Measurements from ENCODE around the gene TUBA3C. TPM values are rescaled to one million over a fixed set of nuclear protein-coding genes. Genes with fewer than 3 reads are reported as not detected.
"Not testable (repeated sequence)": the region's sequence is repeated elsewhere in the genome, so short reads cannot be mapped to it uniquely, and the experiment has no call there.

Gene TUBA3C
- total RNA-seq, 6 donors from 2014 or later, result not detected

- H3K4me1 ChIP-seq, result no peaks in the 10 kb centered on the region
- H3K9me3 ChIP-seq, result peaks cover 0 to 18% (median 0%) of the 10 kb centered on the region in 4 donors
- H3K27ac ChIP-seq, result no peak overlapping the region
- DNase-seq (no peak), ATAC-seq (ENCODE audit: low FRiP score in 2 of 2) (no peak)
- H3K36me3 ChIP-seq, result no peaks in the 10 kb centered on the region
- WGBS, 2 donors, result 94 to 96% methylated on average over 21 to 24 of the region's 24 CpGs
- no peaks in the 10 kb centered on the region for H3K27me3 ChIP-seq
- H3K4me3 ChIP-seq, result no peak overlapping the region
- TF ChIP-seq POLR2A (IDR thresholded peaks at IDR 0.05) (no peak), POLR2AphosphoS5 (IDR thresholded peaks at IDR 0.05) (no peak), CTCF (IDR thresholded peaks at IDR 0.05) (no peak), EP300 (IDR thresholded peaks at IDR 0.05) (no peak)
Measured at GRCh38 chr13:19181021-19181620, 503 bp downstream of the TUBA3C start.

- 83 to 88% methylated on average over 7 of the region's 7 CpGs for WGBS, 2 donors
- Histone ChIP-seq H3K27me3 (no peaks in the 10 kb centered on the region), H3K4me1 (no peaks in the 10 kb centered on the region), H3K27ac (no peak overlapping the region), H3K4me3 (no peak overlapping the region), H3K36me3 (no peaks in the 10 kb centered on the region), H3K9me3 (peaks cover 0 to 18% (median 0%) of the 10 kb centered on the region in 4 donors)
- ATAC-seq (ENCODE audit: low FRiP score in 2 of 2), result no peak
- DNase-seq, result no peak
- TF ChIP-seq POLR2A (IDR thresholded peaks at IDR 0.05) (no peak), EP300 (IDR thresholded peaks at IDR 0.05) (no peak)
Measured at GRCh38 chr13:19179916-19180315, 1.7 kb downstream of the TUBA3C start.

GRCh38 chr13:19178901-19179593, 2.6 kb downstream of the TUBA3C start:
- H3K4me3 ChIP-seq, result no peak overlapping the region

GRCh38 chr13:19176981-19177776, 4.4 kb downstream of the TUBA3C start:
- not testable (repeated sequence) for ATAC-seq (ENCODE audit: low FRiP score in 2 of 2); H3K4me3 ChIP-seq; H3K4me1 ChIP-seq; H3K27me3 ChIP-seq; H3K36me3 ChIP-seq; DNase-seq; H3K27ac ChIP-seq
- peaks cover 0 to 18% (median 0%) of the 10 kb centered on the region in 4 donors for H3K9me3 ChIP-seq
- 85 to 93% methylated on average over 29 to 36 of the region's 36 CpGs for WGBS, 2 donors

More at GRCh38 chr13:19178901-19179593, 2.6 kb downstream of the TUBA3C start:
- H3K36me3 ChIP-seq, result no peaks in the 10 kb centered on the region
- peaks cover 0 to 18% (median 0%) of the 10 kb centered on the region in 4 donors for H3K9me3 ChIP-seq
- ATAC-seq (ENCODE audit: low FRiP score in 2 of 2), result no peak
- H3K4me1 ChIP-seq, result no peaks in the 10 kb centered on the region
- no peak overlapping the region for H3K27ac ChIP-seq
- TF ChIP-seq CTCF (IDR thresholded peaks at IDR 0.05) (no peak), POLR2A (IDR thresholded peaks at IDR 0.05) (no peak), POLR2AphosphoS5 (IDR thresholded peaks at IDR 0.05) (no peak), EP300 (IDR thresholded peaks at IDR 0.05) (no peak)
- H3K27me3 ChIP-seq, result no peaks in the 10 kb centered on the region
- DNase-seq, result no peak
- WGBS, 2 donors, result 80 to 83% methylated on average over 12 to 15 of the region's 15 CpGs

GRCh38 chr13:19173752-19174151, 7.9 kb downstream of the TUBA3C start:
- Histone ChIP-seq H3K4me3 (no peak overlapping the region), H3K27ac (no peak overlapping the region), H3K4me1 (no peaks in the 10 kb centered on the region), H3K9me3 (peaks cover 0 to 6% (median 0%) of the 10 kb centered on the region in 4 donors), H3K36me3 (no peaks in the 10 kb centered on the region), H3K27me3 (no peaks in the 10 kb centered on the region)
- WGBS, 2 donors, result 82 to 94% methylated on average over 13 to 16 of the region's 16 CpGs
- TF ChIP-seq POLR2A (IDR thresholded peaks at IDR 0.05) (no peak), POLR2AphosphoS5 (IDR thresholded peaks at IDR 0.05) (no peak), CTCF (IDR thresholded peaks at IDR 0.05) (no peak), EP300 (IDR thresholded peaks at IDR 0.05) (no peak)
- DNase-seq (no peak), ATAC-seq (ENCODE audit: low FRiP score in 2 of 2) (no peak)

All from upper lobe of left lung (tissue), 6 donors.